ENCODE measurements around the gene LEKR1. TPM values are rescaled to one million over a fixed set of nuclear protein-coding genes. Genes with fewer than 3 reads are reported as not detected.
A peak's percentile ranks its signal among the peaks of the same experiment; 100 is the strongest.

LEKR1 gene
- total RNA-seq, 1 experiment from 2014 or later, result 5.1 TPM

- Mint-ChIP-seq H3K9me3 (ENCODE audit: low read depth, unreplicated experiment) (no peaks in the 10 kb centered on the region), H3K4me3 (ENCODE audit: low read depth, unreplicated experiment) (no peak overlapping the region), H3K36me3 (ENCODE audit: insufficient read depth, unreplicated experiment) (no peaks in the 10 kb centered on the region), H3K4me1 (ENCODE audit: low read depth, unreplicated experiment) (no peaks in the 10 kb centered on the region), H3K27ac (ENCODE audit: unreplicated experiment) (peak overlapping the region; percentile 11), H3K27me3 (ENCODE audit: unreplicated experiment) (no peaks in the 10 kb centered on the region)
- DNase-seq, result no peak
- intact Hi-C loops (cut with micrococcal nuclease; ENCODE audit: unreplicated experiment), result no loop called here
- no TSS peak for BruUV-seq (replicated peaks)
- no peak for TF ChIP-seq CTCF (IDR thresholded peaks at IDR 0.05; ENCODE audit: unreplicated experiment)
- CTCF ChIA-PET, result interaction anchor here (0.6 kb wide), 1 partner anchor 172 kb away, joined by 3 read pairs; no protein-coding TSS in a partner anchor
Observed at GRCh38 chr3:157026091-157026490, 199.9 kb downstream of the LEKR1 start.

- no peak overlapping the region for H3K4me3 Mint-ChIP-seq (ENCODE audit: low read depth, unreplicated experiment)
- H3K4me1 Mint-ChIP-seq (ENCODE audit: low read depth, unreplicated experiment), result no peaks in the 10 kb centered on the region
- peaks cover 3% of the 10 kb centered on the region for H3K9me3 Mint-ChIP-seq (ENCODE audit: low read depth, unreplicated experiment)
- no TSS peak for BruUV-seq (replicated peaks)
- intact Hi-C loops (cut with micrococcal nuclease; ENCODE audit: unreplicated experiment), result no loop called here
- H3K27ac Mint-ChIP-seq (ENCODE audit: unreplicated experiment), result no peak overlapping the region
- DNase-seq, result no peak
- CTCF ChIA-PET, result interaction anchor here (0.7 to 1.4 kb wide), 2 partner anchors 13 to 493 kb away, joined by 3 to 4 read pairs; no protein-coding TSS in a partner anchor
- TF ChIP-seq CTCF (IDR thresholded peaks at IDR 0.05; ENCODE audit: unreplicated experiment), result no peak
- H3K27me3 Mint-ChIP-seq (ENCODE audit: unreplicated experiment), result no peaks in the 10 kb centered on the region
- no peaks in the 10 kb centered on the region for H3K36me3 Mint-ChIP-seq (ENCODE audit: insufficient read depth, unreplicated experiment)
Observed at GRCh38 chr3:157027861-157028745, 201.9 kb downstream of the LEKR1 start.

GRCh38 chr3:157029365-157029790, 203.2 kb downstream of the LEKR1 start:
- Mint-ChIP-seq H3K4me1 (ENCODE audit: low read depth, unreplicated experiment) (no peaks in the 10 kb centered on the region), H3K27ac (ENCODE audit: unreplicated experiment) (no peak overlapping the region)

GRCh38 chr3:157030712-157031111, 204.6 kb downstream of the LEKR1 start:
- Mint-ChIP-seq H3K9me3 (ENCODE audit: low read depth, unreplicated experiment) (peaks cover 3% of the 10 kb centered on the region), H3K4me3 (ENCODE audit: low read depth, unreplicated experiment) (no peak overlapping the region), H3K27me3 (ENCODE audit: unreplicated experiment) (no peaks in the 10 kb centered on the region), H3K36me3 (ENCODE audit: insufficient read depth, unreplicated experiment) (no peaks in the 10 kb centered on the region), H3K4me1 (ENCODE audit: low read depth, unreplicated experiment) (no peaks in the 10 kb centered on the region), H3K27ac (ENCODE audit: unreplicated experiment) (no peak overlapping the region)
- intact Hi-C loops (cut with micrococcal nuclease; ENCODE audit: unreplicated experiment), result no loop called here
- CTCF ChIA-PET, result no interaction called here
- DNase-seq, result no peak
- no peak for TF ChIP-seq CTCF (IDR thresholded peaks at IDR 0.05; ENCODE audit: unreplicated experiment)
- no TSS peak for BruUV-seq (replicated peaks)

More at GRCh38 chr3:157029365-157029790, 203.2 kb downstream of the LEKR1 start:
- CTCF ChIA-PET, result no interaction called here
- DNase-seq, result no peak
- H3K4me3 Mint-ChIP-seq (ENCODE audit: low read depth, unreplicated experiment), result no peak overlapping the region
- H3K36me3 Mint-ChIP-seq (ENCODE audit: insufficient read depth, unreplicated experiment), result no peaks in the 10 kb centered on the region
- BruUV-seq (replicated peaks), result no TSS peak
- no peak for TF ChIP-seq CTCF (IDR thresholded peaks at IDR 0.05; ENCODE audit: unreplicated experiment)
- H3K27me3 Mint-ChIP-seq (ENCODE audit: unreplicated experiment), result no peaks in the 10 kb centered on the region
- H3K9me3 Mint-ChIP-seq (ENCODE audit: low read depth, unreplicated experiment), result peaks cover 3% of the 10 kb centered on the region
- intact Hi-C loops (cut with micrococcal nuclease; ENCODE audit: unreplicated experiment), result no loop called here
